SU-DHL-6 (cell line): ENCODE measurements around the gene PRDM11.

Experiments used
- H2AFZ ChIP-seq: fragments of 200-600 bp; sonication (generic); 2 replicates; pipeline ENCODE4 v1.6.1; 2014; ENCODE audit warnings: low read depth, mild to moderate bottlenecking, moderate library complexity, mixed read lengths, antibody characterized with exemption, low read length; ENCODE audit not compliant: severe bottlenecking
- H3F3A ChIP-seq: fragments of 200-600 bp; shearing (Covaris generic); 2 replicates; pipeline ENCODE4 v1.6.0; 2016; ENCODE audit warnings: antibody characterized with exemption, mild to moderate bottlenecking; ENCODE audit not compliant: insufficient read depth
- H3K27ac ChIP-seq: fragments of 200-600 bp; sonication (generic); 2 replicates; pipeline ENCODE4 v1.5.1; 2016; ENCODE audit warnings: low read depth, mild to moderate bottlenecking, low read length, moderate library complexity, mixed read lengths
- H3K27me3 ChIP-seq: fragments of 200-600 bp; sonication (generic), shearing (Covaris generic); 2 replicates; pipeline ENCODE4 v1.6.0; 2014; ENCODE audit warnings: mild to moderate bottlenecking, low read length
- H3K36me3 ChIP-seq: fragments of 200-600 bp; sonication (generic); 2 replicates; pipeline ENCODE4 v1.6.1; 2014; ENCODE audit warnings: mild to moderate bottlenecking, low read length, mixed read lengths
- H3K4me2 ChIP-seq: fragments of 300-600, 200-600 bp; shearing (Covaris generic), sonication (generic); 2 replicates; pipeline ENCODE4 v1.6.0; 2014; ENCODE audit warnings: low read length, low read depth, mild to moderate bottlenecking; ENCODE audit not compliant: poor library complexity, severe bottlenecking
- H3K4me3 ChIP-seq: fragments of 200-600 bp; sonication (generic); 2 replicates; pipeline ENCODE4 v1.5.1; 2014; ENCODE audit warnings: antibody characterized with exemption, low read length, mild to moderate bottlenecking, mixed read lengths; ENCODE audit not compliant: insufficient read depth, poor library complexity, severe bottlenecking
- H3K79me2 ChIP-seq: fragments of 200-600 bp; sonication (generic); 2 replicates; pipeline ENCODE4 v1.6.1; 2014; ENCODE audit warnings: mild to moderate bottlenecking, low read length, moderate library complexity; ENCODE audit not compliant: insufficient read depth
- H3K9ac ChIP-seq: fragments of 200-600 bp; sonication (generic); 2 replicates; pipeline ENCODE4 v1.7.0; 2014; ENCODE audit warnings: mild to moderate bottlenecking, low read length
- H3K9me2 ChIP-seq: fragments of 200-600 bp; sonication (generic); replicated peaks from 2 replicates; pipeline ENCODE4 v1.6.1; 2014; ENCODE audit warnings: low read length; ENCODE audit not compliant: insufficient read depth
- H3K9me3 ChIP-seq: fragments of 200-600 bp; sonication (generic); 2 replicates; pipeline ENCODE4 v1.6.1; 2014; ENCODE audit warnings: low read length, mixed read lengths; ENCODE audit not compliant: insufficient read depth
- H4K20me1 ChIP-seq: fragments of 200-600 bp; sonication (generic); 2 replicates; pipeline ENCODE4 v1.6.1; 2014; ENCODE audit warnings: low read depth, mild to moderate bottlenecking, antibody characterized with exemption, low read length, moderate library complexity, mixed read lengths
- EZH2phosphoT487 ChIP-seq: fragments of 200-600 bp; sonication (generic), shearing (Covaris generic); conservative IDR thresholded peaks from 2 replicates; pipeline ENCODE4 v1.6.1; 2018; ENCODE audit warnings: mild to moderate bottlenecking, antibody characterized with exemption, low read length, moderate library complexity, mixed read lengths
- TF ChIP-seq, protein P1 (sequence below): fragments of 200-600 bp; sonication (generic); IDR thresholded peaks from one replicate; pipeline ENCODE4 v1.5.1; 2017; ENCODE audit warnings: antibody characterized with exemption, mild to moderate bottlenecking, low read length, moderate library complexity; ENCODE audit not compliant: insufficient read depth, poor library complexity, severe bottlenecking

PRDM11 gene

DNA sequence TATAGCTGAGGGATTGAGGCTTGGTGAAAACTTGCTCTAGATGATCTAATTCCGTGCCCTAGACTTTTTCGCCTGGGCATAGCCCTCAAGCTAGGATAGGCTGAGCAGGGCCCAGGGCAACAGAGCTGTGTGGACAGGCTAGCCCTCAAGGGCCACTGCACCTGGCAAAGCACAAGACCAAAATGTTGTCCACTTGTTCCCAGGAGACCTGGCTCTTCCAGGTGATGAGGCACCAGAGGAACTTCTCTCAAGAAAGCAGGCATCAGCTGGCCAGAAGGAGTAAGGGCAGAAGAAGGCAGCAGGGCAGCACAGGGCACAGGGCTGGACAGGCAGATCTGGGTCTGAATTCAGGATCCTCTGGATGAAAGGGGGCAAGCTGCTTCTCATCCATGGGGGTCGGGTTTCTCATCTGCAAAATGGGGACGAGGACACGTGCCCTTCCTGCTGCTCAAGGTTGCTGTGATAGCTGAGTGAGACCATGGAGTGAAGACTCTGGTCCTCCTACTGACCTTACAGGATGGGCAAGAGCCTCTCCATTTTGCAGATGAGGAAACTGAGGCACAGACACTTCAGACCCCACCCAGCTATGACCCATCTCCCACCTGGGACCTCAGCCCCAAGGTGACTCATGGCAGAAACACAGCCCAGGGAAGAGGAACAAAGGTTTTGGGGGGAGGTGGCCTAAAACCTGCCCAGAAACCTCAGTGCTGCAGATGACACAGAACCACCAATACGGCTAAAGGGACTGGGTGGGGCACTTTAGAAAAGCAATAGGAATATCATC lies 42.2 kb upstream of the PRDM11 start:
- no peak overlapping the region for H2AFZ ChIP-seq
- TF ChIP-seq EZH2phosphoT487 = no peak
- TF ChIP-seq, protein P1, sequence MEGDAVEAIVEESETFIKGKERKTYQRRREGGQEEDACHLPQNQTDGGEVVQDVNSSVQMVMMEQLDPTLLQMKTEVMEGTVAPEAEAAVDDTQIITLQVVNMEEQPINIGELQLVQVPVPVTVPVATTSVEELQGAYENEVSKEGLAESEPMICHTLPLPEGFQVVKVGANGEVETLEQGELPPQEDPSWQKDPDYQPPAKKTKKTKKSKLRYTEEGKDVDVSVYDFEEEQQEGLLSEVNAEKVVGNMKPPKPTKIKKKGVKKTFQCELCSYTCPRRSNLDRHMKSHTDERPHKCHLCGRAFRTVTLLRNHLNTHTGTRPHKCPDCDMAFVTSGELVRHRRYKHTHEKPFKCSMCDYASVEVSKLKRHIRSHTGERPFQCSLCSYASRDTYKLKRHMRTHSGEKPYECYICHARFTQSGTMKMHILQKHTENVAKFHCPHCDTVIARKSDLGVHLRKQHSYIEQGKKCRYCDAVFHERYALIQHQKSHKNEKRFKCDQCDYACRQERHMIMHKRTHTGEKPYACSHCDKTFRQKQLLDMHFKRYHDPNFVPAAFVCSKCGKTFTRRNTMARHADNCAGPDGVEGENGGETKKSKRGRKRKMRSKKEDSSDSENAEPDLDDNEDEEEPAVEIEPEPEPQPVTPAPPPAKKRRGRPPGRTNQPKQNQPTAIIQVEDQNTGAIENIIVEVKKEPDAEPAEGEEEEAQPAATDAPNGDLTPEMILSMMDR = no peak
- H4K20me1 ChIP-seq = no peaks in the 10 kb centered on the region
- no peaks in the 10 kb centered on the region for H3K36me3 ChIP-seq
- H3K9me2 ChIP-seq = no peaks in the 10 kb centered on the region
- no peak overlapping the region for H3K4me3 ChIP-seq
- no peaks in the 10 kb centered on the region for H3K27me3 ChIP-seq
- no peak overlapping the region for H3K9ac ChIP-seq
- H3K27ac ChIP-seq = no peak overlapping the region
- H3K79me2 ChIP-seq = no peaks in the 10 kb centered on the region
- H3K9me3 ChIP-seq = no peaks in the 10 kb centered on the region
- H3K4me2 ChIP-seq = no peak overlapping the region
- no peaks in the 10 kb centered on the region for H3F3A ChIP-seq

DNA sequence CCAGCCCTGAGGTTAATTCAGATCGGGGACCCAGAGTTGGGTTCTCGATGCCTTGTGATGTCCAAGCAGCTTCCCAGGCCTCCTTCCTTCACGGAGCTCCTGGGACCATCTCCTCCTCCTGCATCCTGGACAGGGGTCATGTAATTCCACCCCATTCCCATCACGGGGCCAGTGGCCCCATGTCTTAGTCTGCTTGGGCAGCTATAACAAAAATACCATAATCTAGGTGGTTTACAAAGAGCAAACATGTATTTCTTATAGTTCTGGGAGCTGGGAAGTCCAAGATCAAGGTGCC lies 41.7 kb upstream of the PRDM11 start:
- H3K27ac ChIP-seq = no peak overlapping the region
- H3F3A ChIP-seq = no peaks in the 10 kb centered on the region
- no peaks in the 10 kb centered on the region for H3K79me2 ChIP-seq
- no peak overlapping the region for H3K4me2 ChIP-seq
- no peak for TF ChIP-seq EZH2phosphoT487
- TF ChIP-seq, protein P1 = no peak
- no peaks in the 10 kb centered on the region for H3K9me2 ChIP-seq
- no peaks in the 10 kb centered on the region for H4K20me1 ChIP-seq
- no peaks in the 10 kb centered on the region for H3K9me3 ChIP-seq
- H3K9ac ChIP-seq = no peak overlapping the region
- no peak overlapping the region for H3K4me3 ChIP-seq
- no peaks in the 10 kb centered on the region for H3K36me3 ChIP-seq
- no peaks in the 10 kb centered on the region for H3K27me3 ChIP-seq
- H2AFZ ChIP-seq = no peak overlapping the region

DNA sequence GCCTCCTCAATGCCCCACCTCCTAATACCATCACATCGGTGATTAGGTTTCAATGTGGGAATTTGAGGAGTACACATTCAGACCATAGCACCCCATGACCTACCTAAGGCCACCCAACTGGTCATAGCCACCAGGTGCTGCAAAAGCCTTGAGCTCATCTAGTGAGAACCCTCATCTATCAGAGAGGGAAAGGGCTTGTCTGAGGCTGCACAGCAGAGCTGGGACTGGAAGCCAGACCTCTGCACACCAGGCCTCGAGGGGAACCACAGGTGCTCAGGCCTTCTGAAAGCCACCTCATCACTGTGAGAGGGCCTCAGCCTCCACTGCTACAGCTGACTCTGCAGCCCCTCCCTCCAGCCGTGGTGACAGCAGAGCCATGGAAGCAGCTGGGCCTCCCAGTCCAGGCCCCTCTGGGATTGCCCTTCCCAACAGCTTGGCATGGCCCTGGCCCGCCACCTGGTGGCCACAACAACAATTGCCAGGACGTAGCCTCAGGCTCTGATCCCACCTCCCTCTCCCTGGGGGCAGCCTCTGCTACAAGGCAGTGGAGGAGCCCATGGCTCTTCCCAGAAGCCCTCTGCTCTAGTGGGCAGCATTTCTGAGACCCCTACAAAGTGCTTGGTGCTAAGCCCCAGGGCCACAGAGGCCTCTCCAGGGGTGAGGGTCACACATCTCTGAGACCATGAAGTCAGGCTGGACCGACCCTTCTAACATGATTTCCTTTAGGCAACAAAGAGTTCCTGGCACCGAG lies 41.0 kb upstream of the PRDM11 start:
- Histone ChIP-seq H3F3A (no peaks in the 10 kb centered on the region), H3K27ac (no peak overlapping the region), H3K9me2 (no peaks in the 10 kb centered on the region), H4K20me1 (no peaks in the 10 kb centered on the region), H3K9ac (no peak overlapping the region), H3K4me2 (no peak overlapping the region), H3K79me2 (no peaks in the 10 kb centered on the region), H3K4me3 (no peak overlapping the region), H3K36me3 (no peaks in the 10 kb centered on the region), H3K9me3 (no peaks in the 10 kb centered on the region), H3K27me3 (no peaks in the 10 kb centered on the region), H2AFZ (no peak overlapping the region)
- TF ChIP-seq, protein P1 = peak; percentile 75
- no peak for TF ChIP-seq EZH2phosphoT487
